GM12874 (cell line): Measurements from ENCODE around the gene FBRSL1.

ENCODE experiments used
- TF ChIP-seq, protein P1 (sequence below): IDR thresholded peaks from 2 replicates; pipeline ENCODE4 v1.5.1; 2011; ENCODE audit warnings: low read depth, mild to moderate bottlenecking, control low read depth, low read length, moderate library complexity; ENCODE audit not compliant: insufficient read depth

FBRSL1 gene

DNA sequence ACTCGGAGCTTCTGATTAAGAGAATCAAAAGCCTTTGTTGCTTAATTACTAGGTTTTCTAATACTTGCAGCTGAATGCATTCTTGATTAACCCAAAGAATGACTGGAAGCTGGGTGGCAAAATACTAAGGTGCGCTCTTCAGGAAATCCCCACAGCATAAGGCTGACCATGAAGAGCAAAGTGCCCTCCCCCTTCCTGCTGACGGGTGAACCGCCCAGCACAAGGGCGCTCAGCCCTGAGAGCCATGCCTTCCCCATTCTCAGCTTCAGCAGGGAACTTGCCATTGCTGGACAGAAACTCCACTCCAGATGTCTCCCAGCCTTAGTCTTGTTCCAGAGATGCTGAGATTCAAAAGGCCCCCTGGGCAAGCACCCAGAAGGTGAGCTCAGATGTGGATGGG lies 27.2 kb upstream of the FBRSL1 start:
- TF ChIP-seq, protein P1, sequence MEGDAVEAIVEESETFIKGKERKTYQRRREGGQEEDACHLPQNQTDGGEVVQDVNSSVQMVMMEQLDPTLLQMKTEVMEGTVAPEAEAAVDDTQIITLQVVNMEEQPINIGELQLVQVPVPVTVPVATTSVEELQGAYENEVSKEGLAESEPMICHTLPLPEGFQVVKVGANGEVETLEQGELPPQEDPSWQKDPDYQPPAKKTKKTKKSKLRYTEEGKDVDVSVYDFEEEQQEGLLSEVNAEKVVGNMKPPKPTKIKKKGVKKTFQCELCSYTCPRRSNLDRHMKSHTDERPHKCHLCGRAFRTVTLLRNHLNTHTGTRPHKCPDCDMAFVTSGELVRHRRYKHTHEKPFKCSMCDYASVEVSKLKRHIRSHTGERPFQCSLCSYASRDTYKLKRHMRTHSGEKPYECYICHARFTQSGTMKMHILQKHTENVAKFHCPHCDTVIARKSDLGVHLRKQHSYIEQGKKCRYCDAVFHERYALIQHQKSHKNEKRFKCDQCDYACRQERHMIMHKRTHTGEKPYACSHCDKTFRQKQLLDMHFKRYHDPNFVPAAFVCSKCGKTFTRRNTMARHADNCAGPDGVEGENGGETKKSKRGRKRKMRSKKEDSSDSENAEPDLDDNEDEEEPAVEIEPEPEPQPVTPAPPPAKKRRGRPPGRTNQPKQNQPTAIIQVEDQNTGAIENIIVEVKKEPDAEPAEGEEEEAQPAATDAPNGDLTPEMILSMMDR: no peak

DNA sequence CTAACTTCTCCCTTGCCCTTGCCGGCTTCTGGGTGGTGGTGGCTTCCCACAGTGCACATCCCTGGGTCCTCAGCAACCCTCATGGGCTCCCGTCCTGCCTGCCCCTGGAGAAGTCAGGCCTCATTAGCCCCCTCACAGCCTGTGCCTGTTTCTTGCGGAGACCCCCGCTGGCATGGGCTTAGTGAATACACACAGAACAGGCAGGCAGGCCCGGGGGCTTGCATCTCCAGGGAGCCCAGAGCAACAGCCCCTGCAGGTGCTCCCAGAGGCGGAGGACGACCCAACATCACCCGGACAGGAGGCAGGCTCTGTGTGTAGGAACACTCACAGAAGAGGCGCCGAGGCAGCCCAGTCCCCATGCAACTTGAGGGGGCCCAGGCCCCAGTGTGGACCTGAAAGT lies 25.1 kb upstream of the FBRSL1 start:
- TF ChIP-seq, protein P1: no peak

DNA sequence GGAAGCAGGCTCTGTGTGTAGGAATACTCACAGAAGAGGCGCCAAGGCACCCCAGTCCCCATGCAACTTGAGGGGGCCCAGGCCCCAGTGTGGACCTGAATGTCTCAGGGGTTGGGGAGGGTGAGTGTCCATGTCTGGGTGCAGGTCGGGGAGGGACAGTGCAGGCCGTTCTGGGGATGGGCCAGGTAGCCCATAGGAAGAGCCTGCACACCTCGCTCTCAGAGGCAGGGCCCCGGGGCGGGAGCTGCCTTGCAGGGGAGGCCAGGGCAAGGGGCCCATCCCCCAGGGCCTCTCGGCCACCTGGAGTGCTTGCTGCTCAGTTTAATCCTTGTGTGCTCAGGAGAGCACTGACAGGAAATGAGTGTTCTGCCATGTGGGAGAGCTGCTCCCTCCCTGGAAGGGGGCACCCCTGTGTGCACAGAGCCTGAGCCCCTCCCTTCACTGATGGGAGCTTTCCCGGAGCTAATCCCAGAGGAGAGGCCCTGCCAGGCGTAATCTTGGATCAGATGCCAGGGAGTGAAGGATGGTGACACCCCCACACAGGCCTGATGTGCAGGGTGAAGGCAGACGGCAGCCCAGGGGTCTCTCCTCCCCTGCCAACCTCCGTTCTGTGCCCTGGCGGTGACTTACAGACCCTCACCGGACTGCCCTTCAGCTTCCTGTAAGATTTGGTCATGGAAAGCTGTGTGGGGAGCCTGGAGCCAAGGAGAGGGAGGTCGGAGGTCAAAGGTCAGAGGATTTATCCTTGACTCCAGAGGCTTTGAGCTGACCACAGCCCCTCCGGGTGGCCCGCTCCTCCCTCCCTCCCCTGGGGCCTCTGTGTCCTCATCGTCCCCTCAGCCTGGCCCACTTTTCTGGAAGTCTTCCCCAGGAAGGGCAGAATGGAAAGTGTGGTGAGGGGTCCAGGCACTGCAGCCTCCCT lies 24.4 kb upstream of the FBRSL1 start:
- TF ChIP-seq, protein P1: no peak

DNA sequence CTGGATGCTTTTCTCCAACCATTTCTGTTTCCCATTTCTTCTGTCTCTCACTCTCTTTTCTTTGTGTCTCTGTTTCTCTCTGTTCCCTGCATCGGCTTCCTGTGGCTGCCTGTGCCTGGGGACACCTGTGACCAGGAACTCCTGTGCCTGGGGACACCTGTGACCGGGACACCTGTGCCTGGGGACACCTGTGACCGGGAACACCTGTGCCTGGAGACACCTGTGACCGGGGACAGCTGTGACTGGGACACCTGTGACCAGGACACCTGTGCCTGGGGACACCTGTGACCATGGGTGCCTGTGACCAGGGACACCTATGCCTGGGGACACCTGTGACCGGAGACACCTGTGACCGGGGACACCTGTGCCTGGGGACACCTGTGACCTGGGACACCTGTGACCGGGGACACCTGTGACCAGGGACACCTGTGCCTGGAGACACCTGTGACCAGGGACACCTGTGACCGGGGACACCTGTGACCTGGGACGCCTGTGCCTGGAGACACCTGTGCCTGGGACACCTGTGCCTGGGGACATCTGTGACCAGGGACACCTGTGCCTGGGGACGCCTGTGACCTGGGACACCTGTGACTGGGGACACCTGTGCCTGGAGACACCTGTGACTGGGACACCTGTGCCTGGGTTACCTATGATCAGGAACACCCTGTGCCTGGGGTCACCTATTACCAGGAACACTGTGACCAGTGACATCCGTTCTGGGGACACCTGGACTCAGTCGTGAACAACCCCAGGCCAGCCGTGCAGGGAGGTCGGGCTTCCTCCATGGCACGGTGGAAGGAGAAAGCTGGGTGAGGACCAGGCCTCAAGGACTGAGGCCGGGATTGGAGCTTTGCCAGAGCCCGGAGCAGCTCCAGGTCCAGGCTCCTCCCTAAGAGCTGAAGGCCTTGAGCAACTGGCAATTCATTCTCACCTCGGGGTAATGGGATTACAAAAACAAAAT lies 23.4 kb upstream of the FBRSL1 start:
- TF ChIP-seq, protein P1: no peak

DNA sequence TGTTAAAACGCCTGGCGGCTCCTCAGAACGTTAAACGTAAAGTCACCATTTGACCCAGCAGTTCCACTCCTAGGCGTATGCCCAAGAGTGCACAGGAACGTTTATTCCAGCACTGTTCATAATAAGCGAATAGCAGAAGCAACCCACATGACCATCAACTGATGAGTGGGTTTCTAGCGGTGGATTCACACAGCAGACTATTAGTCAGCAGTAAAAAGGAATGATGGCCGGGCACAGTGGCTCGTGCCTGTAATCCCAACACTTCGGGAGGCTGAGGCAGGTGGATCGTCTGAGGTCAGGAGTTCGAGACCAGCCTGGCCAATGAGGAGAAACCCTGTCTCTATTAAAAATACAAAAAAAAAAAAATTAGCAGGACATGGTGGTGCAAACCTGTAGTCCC lies 22.4 kb upstream of the FBRSL1 start:
- TF ChIP-seq, protein P1: no peak

DNA sequence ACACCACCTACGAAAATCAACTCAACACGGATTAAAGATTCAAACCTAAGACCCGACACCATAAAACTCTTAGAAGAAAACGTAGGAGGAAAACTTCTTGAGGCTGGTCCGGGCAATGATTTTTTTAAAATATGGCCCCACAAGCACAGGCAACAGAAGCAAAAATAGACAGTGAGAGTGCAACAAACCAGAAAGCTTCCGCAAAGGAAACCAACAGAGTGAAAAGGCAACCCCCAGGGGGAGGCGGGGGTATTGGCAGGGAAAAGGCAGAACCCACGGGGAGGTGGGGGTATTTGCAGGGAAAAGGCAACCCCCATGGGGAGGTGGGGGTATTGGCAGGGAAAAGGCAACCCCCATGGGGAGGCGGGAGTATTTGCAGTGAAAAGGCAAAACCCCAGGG lies 20.5 kb upstream of the FBRSL1 start:
- TF ChIP-seq, protein P1: no peak

DNA sequence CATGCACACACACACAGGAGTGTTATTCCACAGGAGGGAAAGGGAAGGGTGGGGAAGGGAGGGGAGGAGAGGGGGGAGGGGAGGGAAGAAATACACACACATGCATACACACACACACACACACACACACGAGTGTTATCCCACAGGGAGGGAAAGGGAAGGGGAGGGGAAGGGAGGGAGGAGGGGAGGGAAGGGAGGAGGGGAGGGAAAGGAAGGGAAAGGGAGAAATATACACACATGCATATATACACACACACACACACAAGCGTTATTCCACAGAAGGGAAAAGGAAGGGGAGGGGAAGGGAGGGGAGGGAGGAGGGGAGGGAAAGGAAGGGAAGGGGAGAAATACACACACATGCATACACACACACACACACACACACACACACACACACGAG lies 19.6 kb upstream of the FBRSL1 start:
- TF ChIP-seq, protein P1: no peak
